ENCODE data around the gene PLXNA3.

PLXNA3 gene

DNA sequence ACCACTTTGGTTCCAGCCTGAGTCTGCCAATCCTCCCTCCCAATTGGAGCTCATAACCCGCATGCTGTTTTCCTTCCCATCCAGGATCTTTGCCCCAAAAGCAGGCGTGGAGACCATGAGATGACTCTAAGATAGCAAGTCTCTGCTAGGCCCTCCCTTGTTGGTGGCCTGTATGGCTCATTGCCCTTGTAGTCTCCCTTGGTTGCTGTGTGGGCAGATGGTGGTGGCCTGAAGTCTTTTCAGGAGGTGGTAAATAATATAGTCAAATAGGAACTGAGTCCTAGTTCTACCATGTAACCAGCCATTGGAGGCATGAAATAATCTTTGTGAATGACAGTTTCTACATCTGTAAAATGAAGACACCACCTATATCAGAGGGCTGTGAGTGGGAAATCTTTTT, 28.4 kb upstream of the PLXNA3 start:
- no peak for FAIRE-seq
- no peak for DNase-seq (ENCODE audit: insufficient read length, low spot score)
- TF ChIP-seq CTCF (IDR thresholded peaks at IDR 0.05; ENCODE audit: insufficient read depth, missing control alignments) = no peak

GRCh38 chrX:154430479-154430878, 27.6 kb upstream of the PLXNA3 start:
- FAIRE-seq (no peak), DNase-seq (ENCODE audit: insufficient read length, low spot score) (no peak)
- TF ChIP-seq CTCF (IDR thresholded peaks at IDR 0.05; ENCODE audit: insufficient read depth, missing control alignments) = no peak

GRCh38 chrX:154430916-154431315, 27.2 kb upstream of the PLXNA3 start:
- DNase-seq (ENCODE audit: insufficient read length, low spot score) = no peak
- FAIRE-seq = no peak

DNA sequence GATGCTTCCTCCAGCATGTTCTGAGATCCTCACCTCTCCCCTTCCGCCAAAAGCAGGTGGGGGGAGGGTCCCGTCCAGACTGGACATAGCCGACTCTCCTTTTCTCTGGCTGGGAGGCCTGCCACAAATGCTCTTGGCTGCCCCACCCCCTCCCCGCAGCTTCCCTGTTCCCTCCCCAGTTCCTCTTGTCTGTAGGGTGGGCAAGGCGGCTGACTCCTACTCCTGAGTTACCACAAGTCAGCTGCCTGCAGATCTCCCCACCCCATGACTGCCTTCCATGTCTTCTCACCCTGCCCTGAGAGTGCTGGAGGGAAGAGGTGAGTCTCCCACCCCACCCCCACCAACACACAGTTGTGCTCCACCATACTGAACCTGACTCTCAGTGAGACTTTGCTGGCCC, 26.7 kb upstream of the PLXNA3 start:
- no peak for TF ChIP-seq CTCF (IDR thresholded peaks at IDR 0.05; ENCODE audit: insufficient read depth, missing control alignments)
- FAIRE-seq (no peak), DNase-seq (ENCODE audit: insufficient read length, low spot score) (no peak)

More at GRCh38 chrX:154430916-154431315, 27.2 kb upstream of the PLXNA3 start:
- no peak for TF ChIP-seq CTCF (IDR thresholded peaks at IDR 0.05; ENCODE audit: insufficient read depth, missing control alignments)

DNA sequence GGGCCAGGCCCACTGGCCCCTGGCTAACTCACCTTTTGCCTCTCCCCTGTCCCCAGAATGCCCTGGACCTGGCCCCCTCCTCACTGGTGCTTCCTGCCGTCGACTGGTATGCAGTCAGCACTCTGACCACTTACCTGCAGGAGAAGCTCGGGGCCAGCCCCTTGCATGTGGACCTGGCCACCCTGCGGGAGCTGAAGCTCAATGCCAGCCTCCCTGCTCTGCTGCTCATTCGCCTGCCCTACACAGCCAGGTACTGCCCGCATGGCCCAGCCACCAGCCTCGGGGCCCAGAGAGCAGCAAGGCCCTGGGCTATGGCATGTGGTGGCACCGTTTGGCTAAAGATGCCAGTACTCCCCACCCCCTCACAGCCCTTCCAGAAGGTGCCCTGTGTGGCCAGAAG, 25.9 kb upstream of the PLXNA3 start:
- no peak for TF ChIP-seq CTCF (IDR thresholded peaks at IDR 0.05; ENCODE audit: insufficient read depth, missing control alignments)
- no peak for FAIRE-seq
- DNase-seq (ENCODE audit: insufficient read length, low spot score) = no peak

DNA sequence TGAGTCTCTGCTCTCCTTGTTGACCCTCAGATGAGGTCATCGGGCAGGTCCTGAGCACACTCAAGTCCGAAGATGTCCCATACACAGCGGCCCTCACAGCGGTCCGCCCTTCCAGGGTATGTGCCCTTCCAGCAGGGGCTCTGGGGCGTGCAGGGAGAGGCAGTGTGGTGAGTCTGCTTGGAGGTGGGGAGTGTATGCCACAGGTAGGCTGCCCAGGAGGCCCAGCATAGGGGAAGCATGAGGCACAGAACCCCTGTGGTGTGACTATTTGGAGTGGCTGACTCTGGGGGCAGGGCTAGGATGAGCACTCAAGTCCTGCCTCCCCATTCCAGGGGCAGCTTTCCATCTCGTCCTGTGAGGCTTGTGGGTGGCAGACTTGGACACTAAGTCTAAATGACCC, 24.5 kb upstream of the PLXNA3 start:
- no peak for TF ChIP-seq CTCF (IDR thresholded peaks at IDR 0.05; ENCODE audit: insufficient read depth, missing control alignments)
- no peak for DNase-seq (ENCODE audit: insufficient read length, low spot score)
- no peak for FAIRE-seq

GRCh38 chrX:154434394-154435168, 23.5 kb upstream of the PLXNA3 start:
- DNase-seq (ENCODE audit: insufficient read length, low spot score) = no peak
- FAIRE-seq = no peak
- no peak for TF ChIP-seq CTCF (IDR thresholded peaks at IDR 0.05; ENCODE audit: insufficient read depth, missing control alignments)
